Activated CD4-positive, alpha-beta T cell treated with anti-CD3 and anti-CD28 coated beads, Interleukin-2, amount 10 ng/mL, durations not matched to agents 7 days and 5 days (primary cell): Measurements from ENCODE around the gene OAF. TPM values are rescaled to one million over a fixed set of nuclear protein-coding genes. Genes with fewer than 3 reads are reported as not detected.

Experiments
- CTCF ChIA-PET: fragments of 350-600 bp; sonication (Branson Sonifier 250); formaldehyde crosslinking; loops from one replicate; lab custom pipeline; 2021; ENCODE audit warnings: antibody characterized with exemption; lab: Charles Lee
- POLR2A ChIA-PET: fragments of 350-600 bp; sonication (Branson Sonifier 250); formaldehyde crosslinking; loops from one replicate; lab custom pipeline; 2021; ENCODE audit warnings: antibody characterized with exemption; lab: Charles Lee
- DNase-seq: peaks from one replicate; pipeline ENCODE4 v3.0.0-alpha.2; 2020
- H3K27ac Mint-ChIP-seq: one replicate; pipeline ENCODE4 v1.8.0; 2021; ENCODE audit warnings: mild to moderate bottlenecking, moderate library complexity, mixed read lengths
- H3K27me3 Mint-ChIP-seq: one replicate; pipeline ENCODE4 v1.8.0; 2021; ENCODE audit warnings: mixed read lengths
- H3K36me3 Mint-ChIP-seq: one replicate; pipeline ENCODE4 v1.8.0; 2021; ENCODE audit warnings: low read depth, mixed read lengths
- H3K4me1 Mint-ChIP-seq: one replicate; pipeline ENCODE4 v1.8.0; 2021; ENCODE audit warnings: mixed read lengths
- H3K4me3 Mint-ChIP-seq: one replicate; pipeline ENCODE4 v1.8.0; 2021; ENCODE audit warnings: mild to moderate bottlenecking, moderate library complexity, mixed read lengths
- H3K9me3 Mint-ChIP-seq: one replicate; pipeline ENCODE4 v1.8.0; 2021; ENCODE audit warnings: mixed read lengths
- total RNA-seq, 2 experiments: library from RNA; stranded (reverse); gene quantifications; one replicate each; pipeline ENCODE4 v1.2.3, GENCODE V29; 2021

OAF gene
- total RNA-seq, 2 experiments from 2014 or later = 1.7 to 3.4 TPM

DNA sequence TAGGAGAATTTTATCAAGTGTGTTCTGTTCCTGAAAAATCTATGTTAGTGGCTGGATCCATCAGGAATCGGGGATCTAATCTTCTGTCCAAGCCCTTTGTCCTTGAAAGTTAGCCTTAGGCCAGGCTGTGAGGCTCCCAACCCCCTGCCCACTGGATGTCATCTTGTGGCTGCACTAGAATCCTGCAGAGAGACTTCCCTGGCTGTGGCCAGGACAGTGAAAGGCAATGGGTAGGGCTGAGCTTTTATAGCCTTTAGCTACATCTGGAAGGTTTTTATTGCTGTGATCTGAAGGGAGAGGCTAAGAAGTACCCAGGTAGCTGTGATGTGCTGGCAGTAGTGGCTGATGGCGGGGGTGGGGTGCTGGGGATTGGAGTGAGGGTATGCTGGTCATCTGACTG lies 2.1 kb downstream of the OAF start:
- no peak for DNase-seq
- ChIA-PET POLR2A (no interaction called here), CTCF (interaction anchor here (1.1 to 1.3 kb wide), 2 partner anchors 12 to 22 kb away, joined by 3 read pairs; no protein-coding TSS in a partner anchor)
- Mint-ChIP-seq H3K36me3 (no peaks in the 10 kb centered on the region), H3K27ac (no peak overlapping the region), H3K27me3 (peaks cover 49% of the 10 kb centered on the region), H3K4me3 (no peak overlapping the region), H3K4me1 (peaks cover 14% of the 10 kb centered on the region), H3K9me3 (no peaks in the 10 kb centered on the region)

GRCh38 chr11:120214581-120214980 lies 3.7 kb downstream of the OAF start:
- DNase-seq = no peak
- H3K36me3 Mint-ChIP-seq = no peaks in the 10 kb centered on the region
- no peak overlapping the region for H3K27ac Mint-ChIP-seq
- no peak overlapping the region for H3K4me3 Mint-ChIP-seq
- CTCF ChIA-PET = no interaction called here
- peaks cover 34% of the 10 kb centered on the region for H3K27me3 Mint-ChIP-seq
- H3K4me1 Mint-ChIP-seq = peaks cover 14% of the 10 kb centered on the region
- no peaks in the 10 kb centered on the region for H3K9me3 Mint-ChIP-seq
- POLR2A ChIA-PET = no interaction called here

GRCh38 chr11:120215634-120216033 lies 4.8 kb downstream of the OAF start:
- H3K9me3 Mint-ChIP-seq = no peaks in the 10 kb centered on the region
- POLR2A ChIA-PET = no interaction called here
- H3K36me3 Mint-ChIP-seq = no peaks in the 10 kb centered on the region
- H3K27ac Mint-ChIP-seq = peak overlapping the region; percentile 6
- peaks cover 25% of the 10 kb centered on the region for H3K27me3 Mint-ChIP-seq
- H3K4me1 Mint-ChIP-seq = peaks cover 6% of the 10 kb centered on the region
- H3K4me3 Mint-ChIP-seq = no peak overlapping the region
- no peak for DNase-seq
- CTCF ChIA-PET = no interaction called here

DNA sequence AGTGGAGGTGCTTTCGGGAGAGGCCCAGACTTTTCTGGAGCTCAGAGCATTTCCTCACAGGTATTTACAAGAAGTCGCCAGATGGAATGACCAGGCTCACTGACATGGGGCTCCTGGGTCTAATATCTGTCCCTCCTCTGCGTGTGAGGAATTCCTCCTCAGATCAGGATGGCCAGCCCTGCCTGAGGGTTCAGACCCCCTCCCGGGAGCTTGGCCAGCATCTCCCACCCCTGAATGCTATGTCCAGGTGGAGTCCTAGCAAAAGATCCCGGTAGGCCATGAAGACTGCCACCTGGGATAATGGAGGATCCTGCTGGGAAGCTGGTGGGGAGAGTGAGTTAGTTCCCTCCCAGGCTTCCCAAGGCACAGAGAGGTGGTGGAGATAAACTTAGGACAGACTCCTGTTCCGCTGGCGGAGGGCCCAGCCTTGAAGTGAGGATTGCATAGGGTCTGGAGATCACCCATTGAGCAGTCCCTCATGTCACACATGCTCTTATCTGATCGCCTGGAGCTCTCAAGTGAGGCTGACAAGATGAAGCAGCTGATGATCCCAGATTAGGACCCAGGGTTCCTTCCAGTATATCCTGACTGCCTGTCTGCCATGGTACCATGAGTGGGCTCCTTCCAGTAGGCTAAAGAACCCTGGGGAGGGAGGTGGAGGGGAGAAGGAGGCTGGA lies 5.7 kb downstream of the OAF start:
- POLR2A ChIA-PET = no interaction called here
- Mint-ChIP-seq H3K4me1 (peaks cover 10% of the 10 kb centered on the region), H3K9me3 (no peaks in the 10 kb centered on the region), H3K27me3 (peaks cover 23% of the 10 kb centered on the region), H3K4me3 (no peak overlapping the region), H3K27ac (no peak overlapping the region), H3K36me3 (no peaks in the 10 kb centered on the region)
- no peak for DNase-seq
- CTCF ChIA-PET = interaction anchor here (0.6 kb wide), 1 partner anchor 324 kb away, joined by 4 read pairs; no protein-coding TSS in a partner anchor

DNA sequence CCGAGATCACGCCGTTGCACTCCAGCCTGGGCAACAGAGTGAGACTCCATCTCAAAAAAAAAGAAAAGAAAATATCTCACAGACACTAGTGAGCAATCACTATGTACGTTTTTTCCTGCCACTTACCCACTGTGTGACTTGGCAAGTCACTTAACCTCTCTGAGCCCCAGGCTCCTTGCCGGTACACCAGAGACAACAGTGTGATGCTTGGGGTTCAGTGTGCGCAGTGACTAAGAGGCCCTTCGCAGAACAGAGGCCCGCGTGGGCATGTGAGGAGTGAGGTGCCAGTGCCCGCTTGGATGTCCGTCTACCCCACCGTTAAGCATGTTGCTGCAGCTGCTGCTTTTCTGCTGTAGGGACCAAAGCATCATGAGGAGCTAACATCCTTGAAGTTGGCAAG lies 6.7 kb downstream of the OAF start:
- Mint-ChIP-seq H3K4me1 (peaks cover 5% of the 10 kb centered on the region), H3K27ac (no peak overlapping the region), H3K36me3 (no peaks in the 10 kb centered on the region), H3K27me3 (peaks cover 16% of the 10 kb centered on the region), H3K4me3 (no peak overlapping the region), H3K9me3 (no peaks in the 10 kb centered on the region)
- CTCF ChIA-PET = no interaction called here
- no peak for DNase-seq
- POLR2A ChIA-PET = no interaction called here

- Mint-ChIP-seq H3K9me3 (no peaks in the 10 kb centered on the region), H3K4me3 (no peak overlapping the region), H3K27ac (no peak overlapping the region), H3K4me1 (peaks cover 5% of the 10 kb centered on the region), H3K27me3 (peaks cover 12% of the 10 kb centered on the region), H3K36me3 (no peaks in the 10 kb centered on the region)
- ChIA-PET POLR2A (no interaction called here), CTCF (no interaction called here)
- DNase-seq = no peak
Measured at GRCh38 chr11:120217941-120218694, 7.3 kb downstream of the OAF start.

DNA sequence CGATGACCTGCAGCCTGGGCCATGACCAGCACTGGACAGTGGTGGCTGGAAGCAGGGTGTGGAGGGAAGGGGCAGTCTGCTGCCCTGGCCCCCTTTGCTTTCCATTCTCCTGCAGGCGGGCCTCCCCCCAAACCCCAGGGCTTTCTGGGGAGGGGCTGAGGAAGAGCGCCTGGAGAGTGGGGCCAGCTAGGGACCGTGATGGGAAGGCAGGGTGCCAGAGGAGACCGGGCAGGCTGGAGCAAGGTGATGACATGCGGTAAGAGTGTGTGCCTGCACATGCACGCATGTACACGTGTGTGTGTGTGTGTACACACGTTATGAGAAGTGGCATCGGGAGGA lies 7.8 kb downstream of the OAF start:
- Mint-ChIP-seq H3K9me3 (no peaks in the 10 kb centered on the region), H3K4me1 (peaks cover 5% of the 10 kb centered on the region), H3K27me3 (peaks cover 11% of the 10 kb centered on the region), H3K36me3 (no peaks in the 10 kb centered on the region), H3K27ac (no peak overlapping the region), H3K4me3 (no peak overlapping the region)
- no peak for DNase-seq
- POLR2A ChIA-PET = no interaction called here
- CTCF ChIA-PET = no interaction called here

GRCh38 chr11:120219232-120219937 lies 8.6 kb downstream of the OAF start:
- Mint-ChIP-seq H3K36me3 (no peaks in the 10 kb centered on the region), H3K4me1 (peaks cover 5% of the 10 kb centered on the region), H3K27me3 (peaks cover 9% of the 10 kb centered on the region), H3K9me3 (no peaks in the 10 kb centered on the region), H3K4me3 (no peak overlapping the region), H3K27ac (no peak overlapping the region)
- ChIA-PET POLR2A (no interaction called here), CTCF (no interaction called here)
- no peak for DNase-seq

GRCh38 chr11:120219938-120220746 lies 9.3 kb downstream of the OAF start:
- Mint-ChIP-seq H3K4me3 (no peak overlapping the region), H3K27ac (no peak overlapping the region), H3K27me3 (peaks cover 7% of the 10 kb centered on the region), H3K9me3 (no peaks in the 10 kb centered on the region), H3K36me3 (no peaks in the 10 kb centered on the region), H3K4me1 (peaks cover 6% of the 10 kb centered on the region)
- CTCF ChIA-PET = no interaction called here
- no peak for DNase-seq
- POLR2A ChIA-PET = no interaction called here

GRCh38 chr11:120220747-120221037 lies 9.9 kb downstream of the OAF start:
- peaks cover 6% of the 10 kb centered on the region for H3K4me1 Mint-ChIP-seq
- no peak for DNase-seq
- peaks cover 7% of the 10 kb centered on the region for H3K27me3 Mint-ChIP-seq
- H3K4me3 Mint-ChIP-seq = no peak overlapping the region
- CTCF ChIA-PET = no interaction called here
- POLR2A ChIA-PET = no interaction called here
- H3K36me3 Mint-ChIP-seq = no peaks in the 10 kb centered on the region
- no peak overlapping the region for H3K27ac Mint-ChIP-seq
- no peaks in the 10 kb centered on the region for H3K9me3 Mint-ChIP-seq

DNA sequence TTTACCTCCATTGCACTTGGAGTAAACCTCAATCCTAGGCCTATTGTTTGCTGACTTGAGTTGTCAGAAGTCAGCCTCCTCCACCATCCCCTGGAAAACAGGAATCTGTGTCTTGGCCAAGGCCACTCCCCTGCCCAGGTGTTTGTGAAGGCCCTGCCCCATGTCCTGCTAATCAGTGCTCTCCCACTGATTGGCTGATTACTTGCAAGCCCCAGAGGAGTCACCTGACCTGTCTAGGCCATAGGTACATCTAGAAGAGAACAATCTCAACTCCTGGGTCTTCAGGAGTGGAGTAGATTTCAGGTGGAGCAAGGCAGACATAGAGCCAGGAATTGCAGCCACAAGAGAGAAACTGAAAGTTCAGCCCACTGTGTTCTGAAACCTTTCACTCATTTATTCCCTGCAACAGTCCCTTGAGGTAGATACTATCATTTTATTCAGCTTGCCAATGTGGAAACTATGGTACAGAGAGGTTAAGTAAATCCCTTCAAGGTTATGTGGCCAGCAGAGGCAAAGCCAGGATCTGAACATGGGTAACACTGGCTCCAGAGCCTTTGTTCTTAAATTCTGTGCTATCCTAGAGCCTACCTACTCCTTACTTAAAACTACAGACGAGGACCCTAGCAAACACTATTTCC lies 10.4 kb downstream of the OAF start:
- Mint-ChIP-seq H3K27ac (no peak overlapping the region), H3K9me3 (no peaks in the 10 kb centered on the region), H3K27me3 (peaks cover 7% of the 10 kb centered on the region), H3K4me3 (no peak overlapping the region), H3K4me1 (peaks cover 6% of the 10 kb centered on the region), H3K36me3 (no peaks in the 10 kb centered on the region)
- POLR2A ChIA-PET = no interaction called here
- no peak for DNase-seq
- CTCF ChIA-PET = no interaction called here

DNA sequence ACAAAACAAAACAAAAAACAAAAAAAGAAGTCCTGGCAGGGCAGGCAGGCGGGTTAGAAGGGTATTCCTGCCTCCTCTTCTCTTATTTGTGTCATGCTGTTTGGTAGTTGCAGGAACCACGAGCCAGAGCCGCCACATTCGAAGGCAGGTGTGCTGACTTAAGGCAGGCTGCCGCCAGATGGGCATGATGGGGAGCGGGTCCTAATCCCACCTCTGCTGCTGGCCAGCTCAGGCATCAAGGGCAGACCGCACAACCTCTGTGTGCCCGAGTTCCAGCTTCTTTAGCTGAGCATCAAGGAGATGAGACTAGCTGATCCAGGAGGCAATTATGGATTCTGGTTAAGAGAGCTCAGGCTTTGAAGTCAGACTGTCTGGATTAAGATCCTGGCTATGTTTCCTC lies 12.1 kb downstream of the OAF start:
- Mint-ChIP-seq H3K4me3 (no peak overlapping the region), H3K36me3 (no peaks in the 10 kb centered on the region), H3K9me3 (no peaks in the 10 kb centered on the region), H3K4me1 (peaks cover 6% of the 10 kb centered on the region), H3K27ac (no peak overlapping the region), H3K27me3 (peaks cover 7% of the 10 kb centered on the region)
- DNase-seq = no peak
- ChIA-PET POLR2A (no interaction called here), CTCF (interaction anchor here (0.9 kb wide), 1 partner anchor 462 kb away, joined by 3 read pairs; no protein-coding TSS in a partner anchor)
